ENCODE data around the gene KCTD4.

The KCTD4 gene

GRCh38 chr13:45242524-45242923 is 41.7 kb upstream of the KCTD4 start:
- no peak for DNase-seq (ENCODE audit: low spot score)
- H3K36me3 ChIP-seq (replicated peaks in 1 of 2; ENCODE audit: control insufficient read depth in 2 of 2, insufficient read depth in 2 of 2, low read length in 2 of 2): no peaks in the 10 kb centered on the region
- H3K4ac ChIP-seq (ENCODE audit: low read length): no peak overlapping the region
- H2BK5ac ChIP-seq (ENCODE audit: low read length): no peak overlapping the region
- H3K79me1 ChIP-seq (ENCODE audit: low read depth, low read length): no peaks in the 10 kb centered on the region
- no peak overlapping the region for H4K8ac ChIP-seq (ENCODE audit: low read depth, low read length)
- H4K91ac ChIP-seq (ENCODE audit: low read depth, low read length, poor library complexity): no peak overlapping the region
- no peak overlapping the region for H3K4me2 ChIP-seq (ENCODE audit: insufficient read depth, low read length, poor library complexity, severe bottlenecking)
- H2BK15ac ChIP-seq (ENCODE audit: low read length): no peak overlapping the region
- no peaks in the 10 kb centered on the region for H3K9me3 ChIP-seq (replicated peaks in 1 of 2; ENCODE audit: control insufficient read depth in 2 of 2, insufficient read depth in 1 of 2, low read depth in 1 of 2, low read length in 2 of 2)
- no peak overlapping the region for H3K18ac ChIP-seq (ENCODE audit: low read length)
- H3K23ac ChIP-seq (ENCODE audit: low read depth, low read length, poor library complexity): no peak overlapping the region
- H3K27me3 ChIP-seq (ENCODE audit: control insufficient read depth in 3 of 3, insufficient read depth in 3 of 3, low read depth in 1 of 3, low read length in 3 of 3): no peaks in the 10 kb centered on the region
- no peak overlapping the region for H2AK5ac ChIP-seq (ENCODE audit: low read depth, low read length)
- no peak overlapping the region for H3K27ac ChIP-seq (replicated peaks; ENCODE audit: low read length)
- no peak overlapping the region for H2AFZ ChIP-seq (ENCODE audit: low read length)
- H3K14ac ChIP-seq (ENCODE audit: low read length): no peak overlapping the region
- H3K4me3 ChIP-seq (ENCODE audit: low read length in 2 of 2): no peak overlapping the region
- H3K9ac ChIP-seq (ENCODE audit: low read depth, low read length, poor library complexity): no peak overlapping the region
- H2BK12ac ChIP-seq (ENCODE audit: low read length): no peak overlapping the region
- WGBS, 2 donors (ENCODE audit: extremely low coverage in 2 of 2, insufficient read length in 2 of 2, insufficient replicate concordance in 1 of 2): no CpG with 5 or more reads among the region's 1 CpG
- no peak overlapping the region for H2BK120ac ChIP-seq (ENCODE audit: low read depth, low read length)
- H3K4me1 ChIP-seq (ENCODE audit: control insufficient read depth in 2 of 2, insufficient read depth in 1 of 2, low read depth in 1 of 2, low read length in 2 of 2): no peaks in the 10 kb centered on the region

GRCh38 chr13:45242070-45242469 is 41.2 kb upstream of the KCTD4 start:
- H3K4me3 ChIP-seq (ENCODE audit: low read length in 2 of 2): no peak overlapping the region
- H3K4ac ChIP-seq (ENCODE audit: low read length): no peak overlapping the region
- DNase-seq (ENCODE audit: low spot score): no peak
- H3K23ac ChIP-seq (ENCODE audit: low read depth, low read length, poor library complexity): no peak overlapping the region
- H2BK12ac ChIP-seq (ENCODE audit: low read length): no peak overlapping the region
- H3K36me3 ChIP-seq (replicated peaks in 1 of 2; ENCODE audit: control insufficient read depth in 2 of 2, insufficient read depth in 2 of 2, low read length in 2 of 2): no peaks in the 10 kb centered on the region
- no peak overlapping the region for H3K18ac ChIP-seq (ENCODE audit: low read length)
- H3K4me1 ChIP-seq (ENCODE audit: control insufficient read depth in 2 of 2, insufficient read depth in 1 of 2, low read depth in 1 of 2, low read length in 2 of 2): no peaks in the 10 kb centered on the region
- H2BK5ac ChIP-seq (ENCODE audit: low read length): no peak overlapping the region
- no peak overlapping the region for H4K91ac ChIP-seq (ENCODE audit: low read depth, low read length, poor library complexity)
- no peak overlapping the region for H2BK120ac ChIP-seq (ENCODE audit: low read depth, low read length)
- no peak overlapping the region for H4K8ac ChIP-seq (ENCODE audit: low read depth, low read length)
- H3K27ac ChIP-seq (replicated peaks; ENCODE audit: low read length): no peak overlapping the region
- H2AFZ ChIP-seq (ENCODE audit: low read length): no peak overlapping the region
- no peak overlapping the region for H2BK15ac ChIP-seq (ENCODE audit: low read length)
- WGBS, 2 donors (ENCODE audit: extremely low coverage in 2 of 2, insufficient read length in 2 of 2, insufficient replicate concordance in 1 of 2): no CpG with 5 or more reads among the region's 3 CpGs
- H3K27me3 ChIP-seq (ENCODE audit: control insufficient read depth in 3 of 3, insufficient read depth in 3 of 3, low read depth in 1 of 3, low read length in 3 of 3): no peaks in the 10 kb centered on the region
- no peaks in the 10 kb centered on the region for H3K79me1 ChIP-seq (ENCODE audit: low read depth, low read length)
- H3K9me3 ChIP-seq (replicated peaks in 1 of 2; ENCODE audit: control insufficient read depth in 2 of 2, insufficient read depth in 1 of 2, low read depth in 1 of 2, low read length in 2 of 2): no peaks in the 10 kb centered on the region
- no peak overlapping the region for H2AK5ac ChIP-seq (ENCODE audit: low read depth, low read length)
- H3K9ac ChIP-seq (ENCODE audit: low read depth, low read length, poor library complexity): no peak overlapping the region
- no peak overlapping the region for H3K14ac ChIP-seq (ENCODE audit: low read length)
- no peak overlapping the region for H3K4me2 ChIP-seq (ENCODE audit: insufficient read depth, low read length, poor library complexity, severe bottlenecking)

DNA sequence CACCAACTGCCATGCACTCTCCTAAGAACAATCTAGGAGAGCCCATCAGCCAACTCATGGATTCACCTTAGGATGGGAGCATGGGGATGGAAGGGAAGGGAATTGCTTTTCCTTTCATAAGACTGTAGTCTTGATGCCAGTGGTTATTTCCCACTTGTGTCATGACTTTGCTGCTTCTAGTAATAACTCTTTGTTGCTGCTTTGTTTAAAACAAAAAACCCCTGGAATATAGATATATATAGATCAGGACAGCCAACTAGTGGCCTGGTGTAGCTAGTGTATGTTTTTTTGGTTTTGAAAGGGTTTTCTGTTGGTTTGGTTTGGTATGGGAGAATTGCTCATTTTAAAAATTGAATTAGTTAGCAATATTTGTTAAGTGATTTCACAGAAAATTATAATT is 39.3 kb upstream of the KCTD4 start:
- Histone ChIP-seq H4K8ac (ENCODE audit: low read depth, low read length) (no peak overlapping the region), H3K14ac (ENCODE audit: low read length) (no peak overlapping the region), H2BK120ac (ENCODE audit: low read depth, low read length) (no peak overlapping the region)

GRCh38 chr13:45238945-45239795 is 38.3 kb upstream of the KCTD4 start:
- Histone ChIP-seq H2BK15ac (ENCODE audit: low read length) (no peak overlapping the region), H2AK5ac (ENCODE audit: low read depth, low read length) (no peak overlapping the region), H2AFZ (ENCODE audit: low read length) (no peak overlapping the region), H2BK5ac (ENCODE audit: low read length) (no peak overlapping the region), H3K27me3 (ENCODE audit: control insufficient read depth in 3 of 3, insufficient read depth in 3 of 3, low read depth in 1 of 3, low read length in 3 of 3) (no peaks in the 10 kb centered on the region), H3K9me3 (replicated peaks in 1 of 2; ENCODE audit: control insufficient read depth in 2 of 2, insufficient read depth in 1 of 2, low read depth in 1 of 2, low read length in 2 of 2) (no peaks in the 10 kb centered on the region), H3K27ac (replicated peaks; ENCODE audit: low read length) (no peak overlapping the region), H4K8ac (ENCODE audit: low read depth, low read length) (no peak overlapping the region), H2BK120ac (ENCODE audit: low read depth, low read length) (no peak overlapping the region), H2BK12ac (ENCODE audit: low read length) (no peak overlapping the region), H3K23ac (ENCODE audit: low read depth, low read length, poor library complexity) (no peak overlapping the region), H3K4me1 (ENCODE audit: control insufficient read depth in 2 of 2, insufficient read depth in 1 of 2, low read depth in 1 of 2, low read length in 2 of 2) (no peaks in the 10 kb centered on the region), H3K4ac (ENCODE audit: low read length) (no peak overlapping the region), H3K4me2 (ENCODE audit: insufficient read depth, low read length, poor library complexity, severe bottlenecking) (no peak overlapping the region), H4K91ac (ENCODE audit: low read depth, low read length, poor library complexity) (no peak overlapping the region), H3K4me3 (ENCODE audit: low read length in 2 of 2) (no peak overlapping the region), H3K9ac (ENCODE audit: low read depth, low read length, poor library complexity) (no peak overlapping the region), H3K79me1 (ENCODE audit: low read depth, low read length) (no peaks in the 10 kb centered on the region), H3K18ac (ENCODE audit: low read length) (no peak overlapping the region), H3K14ac (ENCODE audit: low read length) (no peak overlapping the region), H3K36me3 (replicated peaks in 1 of 2; ENCODE audit: control insufficient read depth in 2 of 2, insufficient read depth in 2 of 2, low read length in 2 of 2) (no peaks in the 10 kb centered on the region)
- no CpG with 5 or more reads among the region's 4 CpGs for WGBS, 2 donors (ENCODE audit: extremely low coverage in 2 of 2, insufficient read length in 2 of 2, insufficient replicate concordance in 1 of 2)
- DNase-seq (ENCODE audit: low spot score): no peak

More for the DNA sequence above, 39.3 kb upstream of the KCTD4 start:
- no peak overlapping the region for H3K18ac ChIP-seq (ENCODE audit: low read length)
- no peak overlapping the region for H3K27ac ChIP-seq (replicated peaks; ENCODE audit: low read length)
- no peaks in the 10 kb centered on the region for H3K4me1 ChIP-seq (ENCODE audit: control insufficient read depth in 2 of 2, insufficient read depth in 1 of 2, low read depth in 1 of 2, low read length in 2 of 2)
- no peak overlapping the region for H4K91ac ChIP-seq (ENCODE audit: low read depth, low read length, poor library complexity)
- H3K4me2 ChIP-seq (ENCODE audit: insufficient read depth, low read length, poor library complexity, severe bottlenecking): no peak overlapping the region
- no peaks in the 10 kb centered on the region for H3K9me3 ChIP-seq (replicated peaks in 1 of 2; ENCODE audit: control insufficient read depth in 2 of 2, insufficient read depth in 1 of 2, low read depth in 1 of 2, low read length in 2 of 2)
- H3K4me3 ChIP-seq (ENCODE audit: low read length in 2 of 2): no peak overlapping the region
- H2BK5ac ChIP-seq (ENCODE audit: low read length): no peak overlapping the region
- H2BK15ac ChIP-seq (ENCODE audit: low read length): no peak overlapping the region
- H3K9ac ChIP-seq (ENCODE audit: low read depth, low read length, poor library complexity): no peak overlapping the region
- no peak overlapping the region for H3K4ac ChIP-seq (ENCODE audit: low read length)
- H3K27me3 ChIP-seq (ENCODE audit: control insufficient read depth in 3 of 3, insufficient read depth in 3 of 3, low read depth in 1 of 3, low read length in 3 of 3): no peaks in the 10 kb centered on the region
- no peak overlapping the region for H2AK5ac ChIP-seq (ENCODE audit: low read depth, low read length)
- DNase-seq (ENCODE audit: low spot score): no peak
- no peak overlapping the region for H2BK12ac ChIP-seq (ENCODE audit: low read length)
- H3K23ac ChIP-seq (ENCODE audit: low read depth, low read length, poor library complexity): no peak overlapping the region
- no peak overlapping the region for H2AFZ ChIP-seq (ENCODE audit: low read length)
- no peaks in the 10 kb centered on the region for H3K36me3 ChIP-seq (replicated peaks in 1 of 2; ENCODE audit: control insufficient read depth in 2 of 2, insufficient read depth in 2 of 2, low read length in 2 of 2)
- no peaks in the 10 kb centered on the region for H3K79me1 ChIP-seq (ENCODE audit: low read depth, low read length)
